DMS79 (cell line): ENCODE data around the gene EGFLAM.

Experiments
- DNase-seq: peaks from one replicate; lab custom pipeline; 2025; lab: John Stamatoyannopoulos, UW

EGFLAM gene

GRCh38 chr5:38471709-38472108 lies 213.3 kb downstream of the EGFLAM start:
- DNase-seq = no peak

- DNase-seq = no peak
Measured at GRCh38 chr5:38472541-38472940, 214.2 kb downstream of the EGFLAM start.

- no peak for DNase-seq
Measured at GRCh38 chr5:38473008-38473407, 214.6 kb downstream of the EGFLAM start.

GRCh38 chr5:38478166-38478565 lies 219.8 kb downstream of the EGFLAM start:
- no peak for DNase-seq

- no peak for DNase-seq
Measured at GRCh38 chr5:38478878-38479277, 220.5 kb downstream of the EGFLAM start.

- no peak for DNase-seq
Measured at GRCh38 chr5:38479315-38479904, 221.1 kb downstream of the EGFLAM start.

GRCh38 chr5:38483805-38484398 lies 225.5 kb downstream of the EGFLAM start:
- no peak for DNase-seq

GRCh38 chr5:38494175-38494574 lies 235.8 kb downstream of the EGFLAM start:
- DNase-seq = no peak

- peak; percentile 3 for DNase-seq
Measured at GRCh38 chr5:38494763-38495162, 236.4 kb downstream of the EGFLAM start.

GRCh38 chr5:38497946-38498345 lies 239.6 kb downstream of the EGFLAM start:
- no peak for DNase-seq

GRCh38 chr5:38500573-38501260 lies 242.4 kb downstream of the EGFLAM start:
- no peak for DNase-seq

GRCh38 chr5:38506302-38506701 lies 247.9 kb downstream of the EGFLAM start:
- no peak for DNase-seq

GRCh38 chr5:38509185-38509584 lies 250.8 kb downstream of the EGFLAM start:
- no peak for DNase-seq
